NCI-H1930 (cell line): Measurements from ENCODE around the gene LRP6.
A peak's percentile ranks its signal among the peaks of the same experiment; 100 is the strongest.
"Not testable (repeated sequence)": the region's sequence is repeated elsewhere in the genome, so short reads cannot be mapped to it uniquely, and the experiment has no call there.

Experiments
- DNase-seq, 2 experiments: peaks; one replicate each; lab custom pipeline; 2025; lab: John Stamatoyannopoulos, UW

The LRP6 gene

GRCh38 chr12:12180575-12180974 lies 86.3 kb downstream of the LRP6 start:
- DNase-seq, result no peak

- DNase-seq, result no peak
These were observed 86.7 kb downstream of the LRP6 start for GRCh38 chr12:12180136-12180535.

GRCh38 chr12:12178559-12178958 lies 88.3 kb downstream of the LRP6 start:
- DNase-seq, result no peak

GRCh38 chr12:12176402-12176801 lies 90.4 kb downstream of the LRP6 start:
- DNase-seq, result no peak

GRCh38 chr12:12171991-12172511 lies 94.8 kb downstream of the LRP6 start:
- DNase-seq, result no peak

GRCh38 chr12:12167847-12168246 lies 99.0 kb downstream of the LRP6 start:
- peak; percentile 30 to 40 for DNase-seq

GRCh38 chr12:12166751-12167150 lies 100.1 kb downstream of the LRP6 start:
- DNase-seq, result no peak

- DNase-seq, result no peak
These were observed 106.9 kb downstream of the LRP6 start for GRCh38 chr12:12159988-12160387.

GRCh38 chr12:12158858-12159257 lies 108.0 kb downstream of the LRP6 start:
- DNase-seq, result no peak

GRCh38 chr12:12157424-12157823 lies 109.4 kb downstream of the LRP6 start:
- DNase-seq, result no peak

- DNase-seq, result no peak
These were observed 110.0 kb downstream of the LRP6 start for GRCh38 chr12:12156828-12157227.

- no peak for DNase-seq
These were observed 110.7 kb downstream of the LRP6 start for GRCh38 chr12:12156116-12156515.

GRCh38 chr12:12153596-12153995 lies 113.2 kb downstream of the LRP6 start:
- no peak for DNase-seq

GRCh38 chr12:12147111-12147510 lies 119.7 kb downstream of the LRP6 start:
- DNase-seq, result no peak

- DNase-seq, result not testable (repeated sequence)
These were observed 122.3 kb downstream of the LRP6 start for GRCh38 chr12:12144531-12144930.

- no peak for DNase-seq
These were observed 125.8 kb downstream of the LRP6 start for GRCh38 chr12:12141000-12141399.

- DNase-seq, result no peak
These were observed 128.4 kb downstream of the LRP6 start for GRCh38 chr12:12138203-12139154.

- DNase-seq, result no peak
These were observed 133.1 kb downstream of the LRP6 start for GRCh38 chr12:12133785-12134184.

- DNase-seq, result no peak
These were observed 133.6 kb downstream of the LRP6 start for GRCh38 chr12:12133259-12133658.

GRCh38 chr12:12128670-12129069 lies 138.2 kb downstream of the LRP6 start:
- DNase-seq, result no peak

- DNase-seq, result no peak
These were observed 139.5 kb downstream of the LRP6 start for GRCh38 chr12:12127304-12127703.

- no peak for DNase-seq
These were observed 140.3 kb downstream of the LRP6 start for GRCh38 chr12:12126551-12126950.

- DNase-seq, result no peak
These were observed 143.7 kb downstream of the LRP6 start for GRCh38 chr12:12123036-12123604.
